Hepatocyte (in vitro differentiated cells): Measurements from ENCODE around the gene ADH4. TPM values are rescaled to one million over a fixed set of nuclear protein-coding genes. Genes with fewer than 3 reads are reported as not detected.

Source experiments
- DNase-seq: peaks from one replicate; pipeline ENCODE4 v3.0.0-alpha.2; 2016; ENCODE audit warnings: low spot score
- H2AFZ ChIP-seq: fragments of 200-600 bp; sonication (generic); 2 replicates; pipeline ENCODE4 v1.6.0; 2016; ENCODE audit warnings: antibody characterized with exemption, mild to moderate bottlenecking
- H3K27ac ChIP-seq: fragments of 200-600 bp; sonication (generic); 2 replicates; pipeline ENCODE4 v1.5.1; 2016; ENCODE audit warnings: mild to moderate bottlenecking
- H3K27me3 ChIP-seq: fragments of 200-600 bp; sonication (generic); 2 replicates; pipeline ENCODE4 v1.6.1; 2016
- H3K36me3 ChIP-seq: fragments of 200-600 bp; sonication (generic); replicated peaks from 2 replicates; pipeline ENCODE4 v1.5.1; 2016; ENCODE audit warnings: low read depth; ENCODE audit not compliant: insufficient read depth
- H3K4me1 ChIP-seq: fragments of 200-600 bp; sonication (generic); 2 replicates; pipeline ENCODE4 v1.5.1; 2016; ENCODE audit warnings: mild to moderate bottlenecking, moderate library complexity; ENCODE audit not compliant: insufficient read depth
- H3K4me2 ChIP-seq: fragments of 200-600 bp; sonication (generic); 2 replicates; pipeline ENCODE4 v1.6.0; 2016
- H3K4me3 ChIP-seq: fragments of 200-600 bp; sonication (generic); 2 replicates; pipeline ENCODE4 v1.5.1; 2016; ENCODE audit warnings: mild to moderate bottlenecking
- H3K79me2 ChIP-seq: fragments of 200-600 bp; sonication (generic); 2 replicates; pipeline ENCODE4 v1.6.0; 2017; ENCODE audit warnings: mild to moderate bottlenecking
- H3K9me2 ChIP-seq: fragments of 200-600 bp; sonication (generic); replicated peaks from 2 replicates; pipeline ENCODE4 v1.6.0; 2017; ENCODE audit warnings: mild to moderate bottlenecking; ENCODE audit not compliant: insufficient read depth
- H3K9me3 ChIP-seq: fragments of 200-600 bp; sonication (generic); 2 replicates; pipeline ENCODE4 v1.5.1; 2016; ENCODE audit warnings: low read depth, mild to moderate bottlenecking
- H4K20me1 ChIP-seq: fragments of 200-600 bp; sonication (generic); 2 replicates; pipeline ENCODE4 v1.6.0; 2016; ENCODE audit warnings: mild to moderate bottlenecking; ENCODE audit not compliant: insufficient read depth, poor library complexity, severe bottlenecking
- CTCF ChIP-seq: fragments of 200-600 bp; sonication (generic); IDR thresholded peaks from 2 replicates; pipeline ENCODE4 v1.5.1; 2016; ENCODE audit warnings: antibody characterized with exemption, mild to moderate bottlenecking; ENCODE audit not compliant: poor library complexity
- EZH2 ChIP-seq: fragments of 200-600 bp; sonication (generic); IDR thresholded peaks from 2 replicates; pipeline ENCODE4 v1.6.1; 2016; ENCODE audit warnings: antibody characterized with exemption, mild to moderate bottlenecking, borderline replicate concordance
- EZH2phosphoT487 ChIP-seq: fragments of 200-600 bp; sonication (generic); IDR thresholded peaks from one replicate; pipeline ENCODE4 v1.6.1; 2018; ENCODE audit warnings: antibody characterized with exemption, mild to moderate bottlenecking, low read depth, moderate library complexity; ENCODE audit not compliant: unreplicated experiment, severe bottlenecking
- WGBS: methylation state at CpG from one replicate; pipeline ENCODE4 v1.1.6; 2016; ENCODE audit warnings: low lambda C conversion rate; ENCODE audit errors: missing lambda C conversion rate; 5-methylcytosine and 5-hydroxymethylcytosine counted together
- polyA plus RNA-seq: library from polyadenylated mRNA; unstranded; fragments of >200 nt; fragmentation: Nextera tagmentation; extraction: Ambion mirVana; gene quantifications from 2 replicates; pipeline ENCODE4 v1.2.1, GENCODE V29; 2016
- total RNA-seq: library from RNA; depleted of rRNA; stranded (reverse); fragments of >200 nt; gene quantifications from 2 replicates; pipeline ENCODE4 v1.2.3, GENCODE V29; 2014

ADH4 gene
- total and polyA plus RNA-seq, 2 experiments from 2014 or later, result 11.0 to 23.5 TPM

GRCh38 chr4:99088481-99089365 lies 55.4 kb downstream of the ADH4 start, which contains the start of gene ADH5:
Gene ADH5 (minus strand): TSS chr4:99088788. CDS start chr4:99088700, 88 bp downstream.
- Histone ChIP-seq H3K4me3 (peak within 1 kb of the TSS; percentile 88), H3K27ac (peak within 1 kb of the TSS; percentile 94), H3K4me1 (peaks cover 18% of the 10 kb centered on the region), H3K9me3 (no peaks in the 10 kb centered on the region), H4K20me1 (peaks cover 9% of the 10 kb centered on the region), H3K27me3 (no peaks in the 10 kb centered on the region), H2AFZ (peak within 1 kb of the TSS; percentile 85), H3K4me2 (peak within 1 kb of the TSS; percentile 85), H3K79me2 (peaks cover 64% of the 10 kb centered on the region), H3K9me2 (no peaks in the 10 kb centered on the region), H3K36me3 (peaks cover 4% of the 10 kb centered on the region)
- WGBS, result 0% methylated on average over 41 of the region's 53 CpGs
- DNase-seq, result peak; percentile 94
- TF ChIP-seq EZH2phosphoT487 (no peak), EZH2 (no peak), CTCF (no peak)

- H3K4me2 ChIP-seq, result peak overlapping the region; percentile 83
- DNase-seq, result peak; percentile 81
- no peaks in the 10 kb centered on the region for H3K27me3 ChIP-seq
- H3K4me3 ChIP-seq, result peak overlapping the region; percentile 44
- peaks cover 67% of the 10 kb centered on the region for H3K79me2 ChIP-seq
- under 1% methylated on average over 15 of the region's 15 CpGs for WGBS
- peaks cover 4% of the 10 kb centered on the region for H3K36me3 ChIP-seq
- peaks cover 9% of the 10 kb centered on the region for H4K20me1 ChIP-seq
- H3K9me2 ChIP-seq, result no peaks in the 10 kb centered on the region
- peaks cover 18% of the 10 kb centered on the region for H3K4me1 ChIP-seq
- H3K27ac ChIP-seq, result peak overlapping the region; percentile 94
- no peaks in the 10 kb centered on the region for H3K9me3 ChIP-seq
- no peak for TF ChIP-seq EZH2phosphoT487
- no peak for TF ChIP-seq CTCF
- TF ChIP-seq EZH2, result no peak
- H2AFZ ChIP-seq, result peak overlapping the region; percentile 50
Observed at GRCh38 chr4:99088023-99088449, 56.1 kb downstream of the ADH4 start.

GRCh38 chr4:99084595-99084994 lies 59.5 kb downstream of the ADH4 start:
- H3K4me3 ChIP-seq, result no peak overlapping the region
- H3K4me2 ChIP-seq, result no peak overlapping the region
- peaks cover 4% of the 10 kb centered on the region for H3K36me3 ChIP-seq
- H3K9me2 ChIP-seq, result no peaks in the 10 kb centered on the region
- 90% methylated on average over 2 of the region's 2 CpGs for WGBS
- H2AFZ ChIP-seq, result no peak overlapping the region
- no peaks in the 10 kb centered on the region for H3K9me3 ChIP-seq
- H3K79me2 ChIP-seq, result peaks cover 64% of the 10 kb centered on the region
- no peaks in the 10 kb centered on the region for H3K27me3 ChIP-seq
- no peak for DNase-seq
- H4K20me1 ChIP-seq, result peaks cover 18% of the 10 kb centered on the region
- H3K4me1 ChIP-seq, result peaks cover 6% of the 10 kb centered on the region
- TF ChIP-seq EZH2phosphoT487 (no peak), EZH2 (no peak), CTCF (no peak)
- no peak overlapping the region for H3K27ac ChIP-seq
